HG02852 (cell line): ENCODE results near the gene MCTP1.
A peak's percentile ranks its signal among the peaks of the same experiment; 100 is the strongest.
"Not testable (repeated sequence)": the region's sequence is repeated elsewhere in the genome, so short reads cannot be mapped to it uniquely, and the experiment has no call there.

Source experiments
- ATAC-seq: cut with Tn5 transposase; IDR thresholded peaks from one replicate; pipeline ENCODE4 v1.9.1; 2021; ENCODE audit warnings: mild to moderate bottlenecking, moderate library complexity; ENCODE audit not compliant: unreplicated experiment

The MCTP1 gene

GRCh38 chr5:94976853-94977252, 308.0 kb downstream of the MCTP1 start:
- no peak for ATAC-seq

DNA sequence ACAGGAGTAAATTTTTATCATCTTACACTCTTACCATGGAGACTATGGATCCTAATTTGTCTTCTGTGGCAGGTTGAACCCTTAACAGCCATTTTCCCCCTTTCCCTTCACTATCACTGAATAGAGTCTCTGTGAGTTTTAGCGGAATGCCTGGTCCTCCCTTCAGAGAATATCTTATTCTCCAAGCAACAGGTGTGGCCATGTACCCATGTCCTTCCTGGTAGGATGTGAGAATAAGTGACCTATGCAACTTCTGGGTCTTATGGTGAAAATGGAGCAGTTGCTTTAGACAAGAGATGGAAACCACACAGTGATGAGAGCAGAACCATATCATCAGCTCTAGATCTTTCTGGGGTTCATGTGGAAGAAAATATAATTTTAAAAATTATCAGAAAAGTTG, 312.6 kb downstream of the MCTP1 start:
- no peak for ATAC-seq

- ATAC-seq = no peak
Observed at GRCh38 chr5:94969174-94969573, 315.7 kb downstream of the MCTP1 start.

DNA sequence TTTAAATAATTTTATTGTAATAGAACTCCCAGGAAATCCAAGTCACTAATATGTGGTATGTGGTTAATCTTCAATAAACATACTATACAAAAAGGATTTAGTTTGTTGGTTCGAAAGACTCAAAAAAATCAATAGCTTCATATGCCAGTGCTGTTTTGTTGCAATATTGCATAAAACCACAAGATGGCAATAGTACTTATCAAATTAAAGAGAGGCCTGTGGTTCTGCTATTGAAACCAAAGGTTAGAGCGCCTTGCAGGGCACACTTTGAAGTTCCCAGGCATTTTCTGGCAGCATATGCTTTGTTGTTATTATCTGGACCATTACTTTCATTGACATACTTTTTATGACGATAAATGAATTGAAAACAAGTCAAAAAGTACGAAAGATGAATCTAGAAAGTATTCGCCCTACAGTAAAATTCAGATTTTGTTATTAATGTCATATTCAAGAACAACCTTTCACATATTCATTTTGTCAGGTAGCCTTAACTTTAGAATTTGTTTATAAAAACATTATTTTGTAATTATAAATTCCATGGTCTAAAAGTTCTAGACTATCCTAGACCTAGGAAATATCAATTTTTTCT, 316.3 kb downstream of the MCTP1 start:
- ATAC-seq = peak; percentile 69

- no peak for ATAC-seq
Observed at GRCh38 chr5:94967525-94967924, 317.4 kb downstream of the MCTP1 start.

DNA sequence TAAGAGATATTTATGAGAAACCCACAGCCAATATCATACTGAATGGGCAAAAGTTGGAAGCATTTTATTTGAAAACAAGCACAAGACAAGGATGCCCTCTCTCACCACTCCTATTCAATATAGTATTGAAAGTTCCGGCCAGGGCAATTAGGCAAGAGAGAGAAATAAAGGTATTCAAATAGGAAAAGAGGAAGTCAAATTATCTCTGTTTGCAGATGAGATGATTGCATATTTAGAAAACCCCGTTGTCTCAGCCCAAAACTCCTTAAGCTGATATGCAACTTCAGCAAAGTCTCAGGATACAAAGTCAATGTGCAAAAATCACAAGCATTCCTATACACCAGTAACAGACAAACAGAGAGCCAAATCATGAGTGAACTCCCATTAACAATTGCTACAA, 325.6 kb downstream of the MCTP1 start:
- not testable (repeated sequence) for ATAC-seq

GRCh38 chr5:94945656-94946055, 339.2 kb downstream of the MCTP1 start:
- ATAC-seq = no peak

DNA sequence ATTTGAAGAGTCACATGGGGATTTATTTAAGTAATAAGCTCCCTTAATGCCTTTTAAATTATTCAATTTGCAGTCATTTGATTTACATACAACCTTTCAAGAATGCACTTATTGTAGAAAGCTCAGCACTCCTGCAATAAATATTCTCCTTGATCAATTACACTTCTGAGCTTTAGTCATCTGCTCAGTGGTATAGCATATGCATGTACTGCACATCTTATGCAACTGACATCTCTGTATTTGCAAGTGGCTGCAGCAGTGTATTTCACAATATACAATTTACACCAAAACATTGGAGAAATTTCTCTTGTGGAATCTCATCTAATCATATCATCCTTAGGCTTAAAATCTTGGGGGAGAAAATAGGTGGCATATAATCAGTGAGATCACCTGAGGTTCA, 340.7 kb downstream of the MCTP1 start:
- no peak for ATAC-seq

- no peak for ATAC-seq
Observed at GRCh38 chr5:94941122-94941755, 343.7 kb downstream of the MCTP1 start.

DNA sequence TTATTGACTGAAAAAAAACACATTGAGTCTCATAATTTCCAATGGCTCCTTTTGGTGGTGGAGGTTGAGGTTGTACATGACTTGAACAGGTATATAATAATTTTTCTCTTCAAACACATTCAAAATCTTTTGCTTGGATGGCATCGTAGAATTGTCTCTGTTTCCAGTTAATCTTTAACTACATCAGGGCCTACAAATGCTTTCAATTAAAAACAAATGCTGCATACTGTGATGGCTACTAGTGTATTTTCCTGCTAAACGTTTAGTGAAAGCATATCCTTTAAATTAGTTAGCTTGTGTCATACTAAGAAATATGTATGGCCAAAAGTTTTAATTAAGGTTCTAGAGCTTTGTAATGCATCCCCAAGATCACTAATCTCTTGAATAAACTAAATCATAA, 352.6 kb downstream of the MCTP1 start:
- no peak for ATAC-seq

GRCh38 chr5:94928891-94929290, 356.0 kb downstream of the MCTP1 start:
- no peak for ATAC-seq

DNA sequence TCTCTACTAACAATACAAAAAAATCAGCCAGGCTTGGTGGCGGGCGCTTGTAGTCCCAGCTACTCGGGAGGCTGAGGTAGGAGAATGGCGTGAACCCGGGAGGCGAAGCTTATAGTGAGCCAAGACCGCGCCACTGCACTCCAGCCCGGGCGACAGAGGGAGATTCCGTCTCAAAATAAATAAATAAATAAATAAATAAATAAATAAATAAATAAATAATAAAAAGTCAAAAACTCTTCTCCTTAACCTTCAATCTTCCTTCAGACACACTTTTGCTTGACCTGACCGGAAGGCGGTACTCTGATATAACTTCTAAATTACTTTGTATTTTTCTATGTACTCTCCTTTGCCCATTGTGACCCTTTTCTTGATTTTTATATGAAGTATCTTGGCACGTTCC, 364.3 kb downstream of the MCTP1 start:
- ATAC-seq = no peak

DNA sequence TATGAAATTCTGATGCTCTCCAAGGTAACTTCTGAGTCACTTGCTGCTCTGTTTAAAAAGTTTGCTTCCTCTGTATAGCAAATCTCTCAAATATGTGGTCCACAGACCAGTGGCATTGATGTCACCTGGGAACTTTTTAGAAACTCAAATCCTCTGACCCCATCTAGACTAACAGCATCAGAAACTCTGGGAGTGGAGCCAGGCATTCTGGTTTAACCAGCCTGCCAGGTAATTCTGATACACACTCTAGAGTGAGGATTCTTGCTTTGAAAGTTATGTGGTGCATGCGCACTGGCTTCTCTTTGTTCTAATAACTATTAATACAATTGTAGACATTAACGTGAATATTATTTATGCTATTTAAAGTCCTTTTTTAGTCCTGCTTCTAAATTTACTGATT, 368.3 kb downstream of the MCTP1 start:
- no peak for ATAC-seq

DNA sequence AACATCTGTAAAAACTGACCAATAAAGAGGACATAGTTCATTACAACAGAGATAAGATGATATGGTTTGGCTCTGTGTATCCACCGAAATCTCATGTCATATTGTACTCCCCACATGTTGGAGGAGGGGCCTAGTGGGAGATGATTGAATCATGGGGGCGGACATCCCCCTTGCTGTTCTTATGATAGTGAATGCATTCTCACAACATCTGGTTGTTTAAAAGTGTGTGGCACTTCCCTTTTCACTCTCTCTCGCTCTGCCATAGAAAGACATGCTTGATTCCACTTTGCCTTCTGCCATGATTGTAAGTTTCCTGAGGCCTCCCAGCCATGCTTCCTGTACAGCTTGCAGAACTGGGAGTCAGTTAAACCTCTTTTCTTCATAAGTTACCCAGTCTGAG, 373.6 kb downstream of the MCTP1 start:
- no peak for ATAC-seq

DNA sequence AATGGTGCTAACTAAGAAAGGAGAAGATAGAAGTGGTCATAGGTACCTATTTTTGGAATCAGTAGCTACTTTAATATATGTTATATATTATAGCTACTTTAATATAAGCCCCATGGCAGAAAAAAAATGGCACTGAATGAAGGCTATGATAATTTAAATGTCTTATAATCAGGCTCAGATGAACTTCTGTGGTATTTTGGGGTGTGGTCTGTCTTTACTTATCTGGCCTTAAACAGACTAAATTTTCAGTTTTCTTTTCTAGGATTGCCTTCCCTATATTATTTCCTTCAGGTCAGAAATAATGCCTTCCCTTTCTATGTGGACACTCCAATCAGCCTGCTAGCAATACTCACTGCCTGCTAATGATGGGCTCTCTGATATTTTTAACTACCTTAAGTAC, 374.2 kb downstream of the MCTP1 start:
- ATAC-seq = no peak

DNA sequence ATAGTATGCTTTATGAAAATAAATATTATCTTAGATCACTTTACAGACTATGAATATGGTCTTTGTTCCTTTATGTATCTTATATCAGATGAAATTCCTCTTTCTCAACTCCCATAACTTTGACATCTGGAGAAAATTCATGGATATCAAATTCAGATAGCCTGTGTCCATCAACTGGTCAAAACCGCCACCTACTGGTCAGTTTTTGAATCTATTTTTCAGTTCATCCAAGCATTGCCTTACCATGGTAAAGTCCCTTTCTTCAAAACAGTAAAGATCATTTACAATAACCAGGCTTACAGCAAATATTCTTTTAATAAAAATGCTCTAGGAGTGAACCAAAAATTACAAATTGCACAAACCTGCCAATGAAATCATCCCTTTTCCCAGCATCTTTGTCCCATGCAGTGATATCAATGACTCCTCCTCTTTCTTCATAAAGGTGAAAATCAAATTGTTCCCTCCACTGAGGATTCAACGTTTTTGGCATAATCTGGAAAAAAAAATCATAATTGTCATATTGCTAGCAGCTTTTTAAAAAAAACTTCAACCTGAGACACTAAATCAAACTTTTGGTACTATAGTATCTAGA, 375.9 kb downstream of the MCTP1 start:
- no peak for ATAC-seq

DNA sequence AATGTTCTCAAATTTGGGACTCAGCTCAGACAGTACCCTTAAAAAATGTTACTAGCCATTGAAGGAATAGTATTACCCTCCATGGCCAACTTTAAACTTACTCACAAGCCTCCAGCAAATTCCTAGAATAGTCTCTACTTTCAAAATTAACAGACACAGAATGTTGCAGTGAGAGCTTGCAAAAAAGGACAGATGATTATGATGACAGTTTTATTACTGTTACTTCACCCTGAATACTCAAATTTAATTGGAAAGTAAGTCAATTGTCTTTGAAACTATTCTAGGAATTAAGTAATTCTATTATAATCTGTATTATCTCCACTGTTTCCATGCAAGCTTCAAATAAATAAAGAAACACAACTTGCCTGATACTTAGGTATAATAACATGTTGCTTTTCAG, 378.1 kb downstream of the MCTP1 start:
- no peak for ATAC-seq

GRCh38 chr5:94903726-94904125, 381.2 kb downstream of the MCTP1 start:
- ATAC-seq = no peak

- peak; percentile 98 for ATAC-seq
Observed at GRCh38 chr5:94901191-94901979, 383.5 kb downstream of the MCTP1 start.

DNA sequence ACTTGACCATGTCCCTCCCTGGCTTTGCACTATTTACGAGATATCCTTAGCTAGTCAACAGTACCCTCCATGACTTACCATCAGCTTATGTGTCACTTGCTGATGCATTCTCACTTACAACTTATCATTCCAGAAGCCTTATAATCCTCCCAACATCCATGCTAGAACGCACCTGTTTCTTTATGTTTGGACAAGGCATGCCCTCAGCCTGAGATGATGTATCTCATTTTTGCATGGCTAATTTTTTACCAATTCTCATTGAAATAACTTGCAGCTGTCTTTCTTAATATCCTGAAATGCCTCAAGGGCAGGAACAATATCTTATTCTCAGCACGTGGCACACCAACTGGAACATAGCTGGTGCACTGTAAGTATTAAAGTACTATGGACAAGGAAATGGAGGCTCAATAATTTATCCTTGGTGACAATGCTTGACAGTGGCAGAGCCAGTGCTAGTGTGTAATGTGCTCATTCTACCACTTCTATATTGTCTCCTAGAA, 384.8 kb downstream of the MCTP1 start:
- no peak for ATAC-seq

DNA sequence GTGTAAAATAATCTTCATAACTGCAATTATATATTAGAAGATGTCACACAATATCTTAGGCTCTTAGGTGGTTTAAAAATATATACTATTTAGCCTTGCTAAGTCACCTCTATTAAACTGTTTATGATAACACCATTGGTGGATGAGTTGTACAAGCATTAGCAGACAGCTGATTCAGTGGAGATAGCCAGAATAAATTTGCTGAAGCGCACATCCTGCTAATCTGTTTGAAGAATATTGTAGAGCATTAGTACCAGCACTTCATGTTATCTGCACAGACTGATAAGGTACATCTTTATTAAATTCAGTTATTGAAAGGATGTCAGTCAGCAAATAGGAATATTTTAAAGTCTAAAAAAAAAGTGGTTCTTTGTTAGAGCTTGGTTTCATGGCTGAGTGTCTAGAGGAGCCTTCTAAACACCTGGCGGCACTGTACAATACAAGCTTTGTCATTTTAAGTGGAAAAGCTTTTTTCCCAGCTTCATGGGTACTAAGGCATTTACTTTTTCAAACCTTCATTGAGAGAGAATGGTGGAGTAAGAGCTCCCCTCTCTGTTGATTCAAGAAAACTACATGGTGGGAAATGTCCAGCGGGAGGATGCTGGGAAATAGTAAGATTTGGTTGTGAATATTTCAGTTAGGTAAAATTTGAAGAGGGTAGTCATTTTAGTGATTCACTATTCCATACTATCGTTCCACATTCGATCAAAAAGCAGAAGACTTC, 391.3 kb downstream of the MCTP1 start:
- no peak for ATAC-seq
